Activated T-cell treated with anti-CD3 and anti-CD28 coated beads, Interleukin-2, amount 50 U/mL, for 4 hours (primary cell): ENCODE data around the gene TULP1. TPM values are rescaled to one million over a fixed set of nuclear protein-coding genes. Genes with fewer than 3 reads are reported as not detected.

Experiments
- ATAC-seq, 2 donors: fragments of 200-7000 bp; cut with Tn5 transposase; one replicate each; pipeline ENCODE4 v1.10.0; 2021
- DNase-seq: peaks from one replicate; pipeline ENCODE4 v3.0.0-alpha.2; 2020
- H3K27me3 Mint-ChIP-seq: one replicate; pipeline ENCODE4 v1.8.0; 2021; ENCODE audit warnings: low read depth, mixed read lengths
- H3K36me3 Mint-ChIP-seq: one replicate; pipeline ENCODE4 v1.8.0; 2022; ENCODE audit warnings: mixed read lengths; ENCODE audit not compliant: insufficient read depth
- H3K4me1 Mint-ChIP-seq: one replicate; pipeline ENCODE4 v1.8.0; 2021; ENCODE audit warnings: low read depth, mixed read lengths
- H3K4me3 Mint-ChIP-seq: one replicate; pipeline ENCODE4 v1.8.0; 2021; ENCODE audit warnings: mild to moderate bottlenecking, moderate library complexity, mixed read lengths
- H3K9me3 Mint-ChIP-seq: one replicate; pipeline ENCODE4 v1.8.0; 2021; ENCODE audit warnings: mixed read lengths
- total RNA-seq, 3 donors: library from RNA; stranded (reverse); gene quantifications; one replicate each; pipeline ENCODE4 v1.2.1, GENCODE V29; 2021

Gene TULP1
- total RNA-seq, 3 donors from 2014 or later: not detected

DNA sequence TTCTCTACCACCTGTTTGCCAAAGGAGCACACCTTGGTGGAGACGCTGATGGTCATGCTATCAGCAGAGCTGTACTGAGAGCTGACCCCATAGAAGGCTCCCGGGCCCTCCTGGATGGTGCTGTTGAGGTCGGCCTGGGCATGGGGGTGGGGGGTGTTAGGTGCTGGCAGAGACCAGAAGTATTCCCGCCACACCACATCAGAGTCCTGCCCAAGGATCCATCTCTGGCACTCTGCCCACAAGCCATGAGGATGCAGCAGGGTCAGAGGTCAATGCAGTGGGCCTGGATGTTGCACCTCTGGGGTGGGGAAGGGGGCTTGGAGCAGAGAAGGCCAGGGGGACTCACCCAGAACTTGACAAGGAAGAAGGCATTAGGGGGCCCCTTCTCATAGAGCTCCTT is 37.1 kb downstream of the TULP1 start:
- Mint-ChIP-seq H3K27me3 (no peaks in the 10 kb centered on the region), H3K4me3 (no peak overlapping the region), H3K4me1 (peaks cover 18% of the 10 kb centered on the region), H3K36me3 (peaks cover 20% of the 10 kb centered on the region), H3K9me3 (no peaks in the 10 kb centered on the region)
- no peak for ATAC-seq
- DNase-seq: no peak

GRCh38 chr6:35474942-35475570 is 37.6 kb downstream of the TULP1 start:
- Mint-ChIP-seq H3K36me3 (peaks cover 26% of the 10 kb centered on the region), H3K27me3 (no peaks in the 10 kb centered on the region), H3K9me3 (no peaks in the 10 kb centered on the region), H3K4me3 (no peak overlapping the region), H3K4me1 (peaks cover 22% of the 10 kb centered on the region)
- ATAC-seq (peak in 1 of 2 donors; percentile 8), DNase-seq (no peak)

DNA sequence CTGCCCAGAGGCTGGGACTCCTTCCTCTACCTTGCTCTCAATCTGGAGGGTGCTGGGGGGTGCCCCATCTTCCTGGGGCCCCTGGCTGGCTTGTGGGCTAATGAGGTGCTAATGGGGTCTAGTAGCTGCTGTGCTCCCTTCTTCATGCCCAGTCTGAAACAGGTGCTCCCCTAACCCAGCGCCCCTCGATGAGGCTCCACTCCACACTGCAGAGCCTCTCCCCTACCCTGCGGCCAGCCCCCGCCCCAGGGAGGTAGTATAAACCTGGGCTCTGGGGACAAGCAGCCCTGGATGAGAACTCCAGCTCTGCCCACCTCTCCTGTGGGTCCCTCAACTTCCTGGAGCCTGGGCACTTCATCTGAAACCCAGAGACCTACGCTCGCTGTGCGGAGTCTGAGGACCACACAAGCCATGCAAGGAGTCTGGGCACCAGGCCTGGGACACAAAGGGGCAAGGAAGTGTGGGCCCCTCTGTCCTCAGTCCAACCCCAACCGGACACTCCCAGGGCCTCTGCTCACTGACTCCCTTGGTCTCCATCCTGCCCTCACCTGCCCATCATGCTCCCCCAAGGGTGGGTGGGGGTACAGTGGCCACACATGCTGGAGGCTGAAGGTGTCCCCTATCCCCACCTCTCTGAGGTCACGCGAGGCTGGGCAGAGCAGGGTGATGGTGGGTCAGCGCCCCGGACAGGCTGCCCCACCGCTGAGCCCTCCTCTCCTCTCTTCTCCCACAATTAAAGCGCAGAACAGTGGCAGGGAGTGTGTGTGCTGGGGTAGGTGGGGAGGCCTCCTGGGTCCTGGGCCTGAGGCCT is 38.4 kb downstream of the TULP1 start:
- H3K9me3 Mint-ChIP-seq: no peaks in the 10 kb centered on the region
- DNase-seq (no peak), ATAC-seq (peak; percentile 21 to 25)
- peaks cover 33% of the 10 kb centered on the region for H3K36me3 Mint-ChIP-seq
- no peaks in the 10 kb centered on the region for H3K27me3 Mint-ChIP-seq
- H3K4me1 Mint-ChIP-seq: peaks cover 29% of the 10 kb centered on the region
- H3K4me3 Mint-ChIP-seq: no peak overlapping the region

GRCh38 chr6:35473850-35474130 is 38.9 kb downstream of the TULP1 start:
- Mint-ChIP-seq H3K36me3 (peaks cover 37% of the 10 kb centered on the region), H3K4me3 (no peak overlapping the region), H3K4me1 (peaks cover 30% of the 10 kb centered on the region), H3K27me3 (no peaks in the 10 kb centered on the region), H3K9me3 (no peaks in the 10 kb centered on the region)
- ATAC-seq (peak in 1 of 2 donors; percentile 8), DNase-seq (no peak)

DNA sequence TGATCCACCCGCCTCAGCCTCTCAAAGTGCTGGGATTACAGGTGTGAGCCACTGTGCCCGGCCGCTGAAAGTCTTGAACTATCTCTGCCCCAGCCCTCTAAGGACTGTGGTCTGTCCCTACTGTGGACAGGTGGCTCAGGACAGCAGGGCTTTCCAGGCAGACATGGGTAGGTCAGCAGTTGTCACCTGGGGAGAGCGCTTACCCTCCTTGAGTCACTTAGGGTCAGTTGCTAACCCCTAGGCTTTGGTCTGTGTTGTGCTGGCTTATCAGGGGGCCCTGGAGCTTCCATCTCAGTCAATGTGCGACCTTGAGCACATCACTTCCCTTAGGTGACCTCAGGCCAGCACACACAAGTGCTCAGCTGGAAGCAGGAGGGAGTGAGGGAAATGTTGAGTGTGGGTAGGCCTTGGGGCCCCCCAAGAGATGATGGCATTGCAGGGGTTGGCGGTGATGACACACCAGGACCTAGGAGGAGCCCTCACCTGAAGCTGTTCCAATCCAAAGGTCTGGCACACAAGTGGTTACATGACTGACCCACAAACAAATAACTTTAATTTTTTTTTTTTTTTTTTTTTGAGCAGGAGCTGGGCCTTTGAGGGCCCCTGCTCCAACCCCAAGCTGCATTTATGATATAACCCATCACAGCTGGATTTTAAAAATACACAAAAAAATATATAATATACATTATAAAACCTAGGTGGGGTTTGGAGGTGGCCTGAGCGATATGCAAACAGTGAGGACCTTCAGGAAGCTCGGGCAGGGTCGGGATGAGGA is 39.4 kb downstream of the TULP1 start:
- DNase-seq (no peak), ATAC-seq (peak in 1 of 2 donors; percentile 4)
- H3K4me1 Mint-ChIP-seq: peaks cover 30% of the 10 kb centered on the region
- no peak overlapping the region for H3K4me3 Mint-ChIP-seq
- no peaks in the 10 kb centered on the region for H3K27me3 Mint-ChIP-seq
- H3K36me3 Mint-ChIP-seq: peaks cover 40% of the 10 kb centered on the region
- H3K9me3 Mint-ChIP-seq: no peaks in the 10 kb centered on the region

GRCh38 chr6:35471836-35472345 is 40.8 kb downstream of the TULP1 start:
- DNase-seq: no peak
- Mint-ChIP-seq H3K36me3 (peaks cover 42% of the 10 kb centered on the region), H3K4me1 (peaks cover 39% of the 10 kb centered on the region), H3K4me3 (peak overlapping the region; percentile 98), H3K9me3 (no peaks in the 10 kb centered on the region), H3K27me3 (no peaks in the 10 kb centered on the region)
- ATAC-seq: no peak

GRCh38 chr6:35470663-35471120 is 42.0 kb downstream of the TULP1 start:
- peak overlapping the region; percentile 98 for H3K4me3 Mint-ChIP-seq
- peaks cover 42% of the 10 kb centered on the region for H3K36me3 Mint-ChIP-seq
- DNase-seq: no peak
- H3K9me3 Mint-ChIP-seq: no peaks in the 10 kb centered on the region
- H3K27me3 Mint-ChIP-seq: no peaks in the 10 kb centered on the region
- no peak for ATAC-seq
- peaks cover 39% of the 10 kb centered on the region for H3K4me1 Mint-ChIP-seq

DNA sequence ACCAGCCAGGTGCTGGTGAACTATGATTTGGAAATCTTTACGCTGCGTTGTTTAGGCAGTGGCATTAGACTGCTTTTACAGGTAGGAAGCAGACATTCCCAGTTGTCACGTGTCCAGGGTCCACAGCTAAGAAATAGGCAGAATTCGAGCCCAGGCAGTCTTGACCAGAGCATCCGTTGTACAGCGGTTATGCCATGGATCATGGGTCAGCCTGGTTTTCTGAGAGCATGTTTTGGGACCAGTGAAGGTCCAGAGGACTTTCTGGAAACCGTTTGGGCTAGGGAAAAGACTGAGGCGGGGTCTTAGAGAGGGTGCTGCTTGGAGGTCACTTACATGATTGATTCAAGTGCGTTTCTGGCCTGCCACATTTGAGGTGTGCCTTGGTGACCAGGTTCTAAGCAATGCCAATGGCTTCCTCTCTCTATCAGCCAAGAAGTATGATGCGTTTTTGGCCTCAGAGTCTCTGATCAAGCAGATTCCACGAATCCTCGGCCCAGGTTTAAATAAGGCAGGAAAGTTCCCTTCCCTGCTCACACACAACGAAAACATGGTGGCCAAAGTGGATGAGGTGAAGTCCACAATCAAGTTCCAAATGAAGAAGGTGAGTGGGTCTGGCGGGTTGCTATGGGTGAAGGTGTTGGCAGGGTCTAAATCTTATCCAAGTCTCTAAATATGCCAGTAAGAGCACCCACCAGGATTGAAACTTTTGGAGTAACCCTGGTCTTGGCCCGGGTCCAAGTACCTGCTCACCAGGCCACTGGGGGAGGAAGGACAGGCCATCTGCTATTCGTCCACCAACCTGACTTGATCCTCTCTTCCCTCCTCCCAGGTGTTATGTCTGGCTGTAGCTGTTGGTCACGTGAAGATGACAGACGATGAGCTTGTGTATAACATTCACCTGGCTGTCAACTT is 42.7 kb downstream of the TULP1 start:
- Mint-ChIP-seq H3K4me3 (peak overlapping the region; percentile 98), H3K27me3 (no peaks in the 10 kb centered on the region), H3K9me3 (no peaks in the 10 kb centered on the region), H3K36me3 (peaks cover 42% of the 10 kb centered on the region), H3K4me1 (peaks cover 39% of the 10 kb centered on the region)
- no peak for DNase-seq
- no peak for ATAC-seq

GRCh38 chr6:35468980-35469750 is 43.5 kb downstream of the TULP1 start:
- Mint-ChIP-seq H3K27me3 (no peaks in the 10 kb centered on the region), H3K4me1 (peaks cover 39% of the 10 kb centered on the region), H3K4me3 (peak overlapping the region; percentile 98), H3K36me3 (peaks cover 44% of the 10 kb centered on the region), H3K9me3 (no peaks in the 10 kb centered on the region)
- peak; percentile 39 for DNase-seq
- ATAC-seq: peak; percentile 1 to 3

GRCh38 chr6:35468181-35468979 is 44.3 kb downstream of the TULP1 start, which contains the start of gene RPL10A:
Gene RPL10A (plus strand): TSS chr6:35468401. CDS start chr6:35468435, 34 bp downstream.
- peak; percentile 88 to 89 for ATAC-seq
- H3K9me3 Mint-ChIP-seq: no peaks in the 10 kb centered on the region

GRCh38 chr6:35465646-35466045 is 47.0 kb downstream of the TULP1 start:
- no peak for DNase-seq
- peaks cover 31% of the 10 kb centered on the region for H3K36me3 Mint-ChIP-seq
- H3K4me1 Mint-ChIP-seq: peaks cover 22% of the 10 kb centered on the region
- ATAC-seq: no peak
- no peak overlapping the region for H3K4me3 Mint-ChIP-seq
- no peaks in the 10 kb centered on the region for H3K27me3 Mint-ChIP-seq
- H3K9me3 Mint-ChIP-seq: no peaks in the 10 kb centered on the region

More at GRCh38 chr6:35468181-35468979, 44.3 kb downstream of the TULP1 start, which contains the start of gene RPL10A:
- H3K4me3 Mint-ChIP-seq: peak within 1 kb of the TSS; percentile 98
- H3K27me3 Mint-ChIP-seq: no peaks in the 10 kb centered on the region
- peak; percentile 97 for DNase-seq
- H3K36me3 Mint-ChIP-seq: peaks cover 46% of the 10 kb centered on the region
- H3K4me1 Mint-ChIP-seq: peaks cover 39% of the 10 kb centered on the region

GRCh38 chr6:35463292-35463691 is 49.4 kb downstream of the TULP1 start:
- H3K36me3 Mint-ChIP-seq: peaks cover 22% of the 10 kb centered on the region
- H3K4me3 Mint-ChIP-seq: no peak overlapping the region
- ATAC-seq: no peak
- no peak for DNase-seq
- peaks cover 9% of the 10 kb centered on the region for H3K4me1 Mint-ChIP-seq
- H3K9me3 Mint-ChIP-seq: no peaks in the 10 kb centered on the region
- H3K27me3 Mint-ChIP-seq: no peaks in the 10 kb centered on the region
